NCI-H2227 (cell line): ENCODE results near the gene CDHR3.
"Not testable (repeated sequence)": the region's sequence is repeated elsewhere in the genome, so short reads cannot be mapped to it uniquely, and the experiment has no call there.

Experiments
- DNase-seq: peaks from one replicate; lab custom pipeline; 2025; ENCODE audit not compliant: unreplicated experiment; lab: John Stamatoyannopoulos, UW

The CDHR3 gene

GRCh38 chr7:105963038-105963667, at the start of gene CDHR3:
TSS of gene CDHR3 (plus strand) at chr7:105963264. CDS start at chr7:105963319, 55 bp downstream.
- DNase-seq, result no peak

DNA sequence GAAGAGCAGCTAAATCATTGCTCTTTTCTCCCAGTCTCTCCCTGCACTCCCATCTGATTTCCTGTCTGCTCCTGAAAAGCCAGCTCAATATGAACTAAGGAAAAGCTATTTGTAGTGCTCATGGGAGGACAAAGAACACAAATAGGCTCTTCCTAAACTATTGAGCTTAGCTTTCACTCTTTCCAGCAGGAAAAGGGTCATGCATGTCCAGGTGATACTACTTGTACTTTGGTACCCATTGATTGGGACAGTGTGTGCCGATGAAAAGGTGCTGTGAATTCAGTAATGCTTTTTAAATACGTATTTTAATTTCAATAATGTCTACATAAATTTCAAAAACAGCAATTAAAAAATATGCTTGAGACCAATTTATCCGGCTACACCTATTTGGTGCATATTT, 49.1 kb upstream of the CDHR3 start:
- DNase-seq, result no peak

GRCh38 chr7:105916603-105917002, 46.5 kb upstream of the CDHR3 start:
- no peak for DNase-seq

- no peak for DNase-seq
These were observed 45.4 kb upstream of the CDHR3 start for GRCh38 chr7:105917659-105918058.

DNA sequence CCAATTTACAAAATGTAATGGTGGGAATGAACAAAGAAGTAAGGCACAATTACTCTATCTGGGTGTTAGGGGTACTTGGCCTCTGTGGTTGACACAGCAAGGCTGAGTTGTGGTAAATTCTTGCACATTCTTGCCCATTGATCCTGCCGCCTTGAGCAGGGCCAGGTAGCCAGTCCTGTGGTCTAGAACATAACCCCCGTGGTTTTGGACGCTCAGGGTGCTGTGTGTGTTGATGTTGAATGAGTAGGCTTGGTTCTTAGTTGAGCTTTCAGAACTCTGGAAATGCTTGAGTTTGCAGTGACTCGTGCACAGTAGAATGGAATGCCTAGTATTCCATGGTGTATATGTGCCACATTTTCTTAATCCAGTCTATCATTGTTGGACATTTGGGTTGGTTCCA, 42.3 kb upstream of the CDHR3 start:
- DNase-seq, result no peak

DNA sequence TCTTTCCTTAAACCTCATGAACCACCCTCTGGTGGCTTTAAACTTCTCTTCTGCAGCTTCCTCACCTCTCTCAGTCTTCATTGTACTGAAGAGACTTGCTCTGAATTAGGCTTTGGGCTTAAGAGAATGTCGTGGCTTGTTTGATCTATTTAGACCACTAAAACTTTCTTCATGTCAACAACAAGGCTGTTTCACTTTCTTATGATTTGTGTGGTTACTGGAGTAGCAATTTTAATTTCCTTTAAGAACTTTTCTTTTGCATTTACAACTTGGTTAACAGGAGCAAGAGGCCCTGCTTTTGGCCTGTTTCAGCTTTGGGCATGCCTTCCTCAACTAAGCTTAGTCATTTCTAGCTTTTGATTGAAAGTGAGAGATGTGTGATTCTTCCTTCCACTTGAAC, 38.1 kb upstream of the CDHR3 start:
- DNase-seq, result no peak

GRCh38 chr7:105926131-105926530, 36.9 kb upstream of the CDHR3 start:
- DNase-seq, result no peak

GRCh38 chr7:105931179-105931578, 31.9 kb upstream of the CDHR3 start:
- DNase-seq, result no peak

GRCh38 chr7:105932835-105933477, 30.1 kb upstream of the CDHR3 start:
- peak; percentile 10 for DNase-seq

DNA sequence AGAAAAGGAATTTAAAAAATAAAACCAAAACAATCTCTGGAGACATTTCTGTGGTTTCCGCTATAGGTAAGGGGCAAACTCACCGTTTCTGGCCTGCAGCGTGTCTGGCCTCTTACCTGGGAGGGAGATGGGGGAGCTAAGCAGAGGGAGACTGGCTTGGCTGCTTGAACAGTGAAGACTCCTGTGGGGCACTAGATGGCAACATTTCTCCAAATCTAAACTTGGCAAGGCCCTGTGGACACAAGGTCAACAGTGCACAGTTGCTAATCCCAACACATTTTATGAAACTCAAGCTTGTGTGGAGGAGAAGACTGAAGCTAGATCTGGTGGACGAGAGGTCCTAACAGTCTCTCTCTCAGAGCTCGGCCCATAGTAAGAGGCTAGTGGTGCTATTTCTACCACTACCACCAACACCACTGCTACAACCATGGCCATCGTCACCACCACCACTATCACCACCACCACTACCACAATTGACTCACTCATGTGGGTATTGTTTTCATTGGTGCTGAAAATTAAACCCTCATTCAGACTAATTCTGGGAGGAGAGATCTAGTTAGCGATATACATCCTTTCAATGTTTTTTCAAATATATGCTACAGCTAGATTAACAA, 28.4 kb upstream of the CDHR3 start:
- DNase-seq, result no peak

- DNase-seq, result no peak
These were observed 27.8 kb upstream of the CDHR3 start for GRCh38 chr7:105935250-105935649.

DNA sequence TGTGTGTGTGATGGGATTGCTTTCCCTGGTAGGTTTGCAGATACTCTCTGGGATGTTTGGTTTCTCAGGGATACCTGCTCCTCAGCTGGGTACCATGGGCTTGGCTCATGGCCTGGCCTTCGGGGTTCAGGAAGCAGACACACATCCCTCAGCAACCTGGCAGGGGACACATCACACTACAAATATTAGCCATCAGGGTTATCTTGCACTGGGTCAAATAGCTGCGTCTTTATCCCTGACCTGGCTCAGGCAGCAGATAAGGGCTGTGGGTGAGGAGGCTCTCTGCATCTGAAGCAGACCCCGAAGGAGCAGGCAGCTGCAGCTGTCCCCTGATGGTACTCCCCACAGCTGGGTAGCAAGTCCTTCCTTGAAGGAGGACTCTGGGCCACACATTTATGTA, 25.7 kb upstream of the CDHR3 start:
- no peak for DNase-seq

DNA sequence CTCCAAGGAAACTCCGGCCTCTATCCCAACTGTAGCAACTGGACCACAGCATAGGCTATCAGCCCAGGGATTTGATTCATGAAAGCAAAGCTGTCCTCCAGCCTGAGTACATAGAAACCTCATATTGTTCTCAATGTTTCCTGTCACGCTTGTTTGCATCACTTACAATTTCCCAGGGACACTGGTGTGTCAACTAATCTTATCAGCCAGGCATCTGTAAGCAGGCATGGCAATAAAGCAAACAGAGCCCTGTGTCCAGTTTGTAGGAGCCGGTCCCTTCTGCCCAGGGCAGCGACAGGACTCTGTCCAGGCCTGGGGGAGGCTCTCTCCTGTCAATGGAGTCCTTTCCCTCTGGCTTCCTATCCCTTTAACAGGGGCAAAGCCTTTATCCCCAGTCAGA, 23.0 kb upstream of the CDHR3 start:
- no peak for DNase-seq

GRCh38 chr7:105941596-105941995, 21.5 kb upstream of the CDHR3 start:
- no peak for DNase-seq

- no peak for DNase-seq
These were observed 19.6 kb upstream of the CDHR3 start for GRCh38 chr7:105943486-105943885.

DNA sequence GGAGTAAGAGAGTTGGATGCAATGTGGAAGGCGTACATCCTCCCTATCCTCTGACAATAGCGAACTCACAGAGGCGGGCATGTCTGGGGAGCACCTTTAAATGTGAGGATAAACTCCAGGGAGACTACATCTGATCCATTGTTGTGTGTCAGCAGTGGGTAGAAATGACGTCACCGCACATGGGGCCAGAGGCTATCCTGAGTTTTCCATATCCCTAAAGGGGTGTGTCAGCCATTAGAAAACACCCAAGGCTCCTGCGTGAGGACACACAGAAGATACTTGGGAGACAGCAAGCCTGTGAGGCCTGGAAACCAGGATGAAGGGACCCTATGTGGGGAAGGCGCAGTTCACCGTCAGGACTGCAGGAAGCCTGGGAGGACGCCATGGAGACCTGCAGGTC, 17.2 kb upstream of the CDHR3 start:
- no peak for DNase-seq

DNA sequence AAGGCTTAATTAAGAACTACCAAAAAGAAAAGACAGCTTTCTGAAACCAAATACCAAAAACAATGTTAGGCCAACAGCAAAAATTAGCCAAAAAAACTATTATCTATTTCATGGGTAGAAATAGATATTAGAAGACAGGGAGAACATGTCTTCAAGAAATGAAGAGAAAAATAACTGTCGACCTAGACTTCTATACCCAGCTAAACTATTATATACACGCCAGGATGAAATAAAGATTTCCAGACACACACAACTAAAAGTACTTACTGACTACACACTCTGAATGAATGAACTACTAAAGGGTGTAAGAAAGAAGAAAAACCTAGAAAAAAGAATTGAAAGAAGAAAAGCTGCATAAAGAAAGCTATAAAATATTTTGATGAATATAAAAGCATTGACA, 11.5 kb upstream of the CDHR3 start:
- no peak for DNase-seq

DNA sequence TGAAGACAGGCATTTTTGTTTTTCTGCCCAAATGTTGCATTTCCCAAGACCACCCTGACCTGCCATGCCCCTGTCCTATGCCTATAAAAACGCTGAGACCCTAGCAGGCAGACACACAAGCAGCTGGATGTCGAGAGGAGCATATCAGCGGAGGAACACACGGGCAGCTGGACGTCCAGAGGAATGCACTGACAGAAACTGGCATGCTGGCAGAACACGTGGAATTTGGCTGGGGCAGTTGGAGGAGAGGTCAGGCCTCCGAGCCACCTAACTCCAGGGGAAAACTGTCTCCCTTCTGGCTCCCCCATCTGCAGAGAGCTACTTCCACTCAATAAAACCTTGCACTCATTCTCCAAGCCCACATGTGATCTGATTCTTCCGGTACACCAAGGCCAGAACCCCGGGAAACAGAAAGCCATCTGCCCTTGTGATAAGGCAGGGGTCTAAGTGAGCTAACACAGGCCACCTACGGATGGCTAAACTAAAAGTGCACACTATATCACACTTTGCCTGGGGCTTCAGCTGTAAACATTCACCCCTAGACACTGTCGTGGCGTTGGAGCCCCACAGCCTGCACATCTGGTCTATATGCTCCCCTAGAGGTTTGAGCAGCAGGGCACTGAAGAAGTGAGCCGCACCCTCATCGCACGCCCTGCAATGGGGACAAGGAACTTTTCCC, 10.0 kb upstream of the CDHR3 start:
- no peak for DNase-seq

DNA sequence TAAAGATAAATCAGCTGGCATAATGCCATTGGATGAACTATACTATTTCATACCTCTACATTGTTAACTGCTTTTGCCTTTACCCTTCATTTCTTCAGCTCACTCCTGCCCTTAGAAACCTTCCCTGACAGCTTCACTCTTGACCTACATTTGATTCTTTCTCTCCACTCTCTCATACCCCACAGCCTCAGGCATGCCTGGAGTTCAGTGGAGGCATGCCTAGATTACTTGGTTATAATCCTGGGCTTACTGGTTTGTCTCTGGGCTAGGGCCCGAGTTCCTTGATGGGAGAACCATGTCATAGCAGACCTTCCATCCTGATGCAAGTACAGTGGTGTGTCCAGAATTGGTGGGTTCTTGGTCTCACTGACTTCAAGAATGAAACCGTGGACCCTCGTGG, 8.4 kb upstream of the CDHR3 start:
- no peak for DNase-seq

GRCh38 chr7:105955651-105956466, 7.2 kb upstream of the CDHR3 start:
- DNase-seq, result not testable (repeated sequence)

- DNase-seq, result no peak
These were observed 5.1 kb upstream of the CDHR3 start for GRCh38 chr7:105958012-105958411.
